ENCODE data around the gene OPN4.

DNA sequence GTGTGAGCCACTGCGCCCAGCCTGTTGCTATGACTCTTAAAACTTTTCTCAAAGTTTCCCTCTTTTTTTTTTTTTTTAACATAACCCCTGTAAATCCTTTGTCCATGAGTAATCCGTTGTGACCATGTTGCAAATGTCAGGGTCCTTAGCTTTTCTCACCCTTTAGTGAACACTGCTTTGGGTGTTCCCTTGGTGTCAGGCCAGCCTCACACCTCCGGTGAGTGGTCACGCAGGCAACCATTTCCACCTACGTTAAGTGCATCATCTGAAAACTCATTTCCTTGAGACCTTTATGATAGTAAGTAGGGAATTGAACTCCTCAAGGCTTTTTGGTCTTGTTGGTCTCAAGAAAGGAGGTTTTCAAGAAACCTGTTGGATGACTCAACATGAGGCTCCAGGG, 41.3 kb upstream of the OPN4 start:
- TF ChIP-seq, protein P1, sequence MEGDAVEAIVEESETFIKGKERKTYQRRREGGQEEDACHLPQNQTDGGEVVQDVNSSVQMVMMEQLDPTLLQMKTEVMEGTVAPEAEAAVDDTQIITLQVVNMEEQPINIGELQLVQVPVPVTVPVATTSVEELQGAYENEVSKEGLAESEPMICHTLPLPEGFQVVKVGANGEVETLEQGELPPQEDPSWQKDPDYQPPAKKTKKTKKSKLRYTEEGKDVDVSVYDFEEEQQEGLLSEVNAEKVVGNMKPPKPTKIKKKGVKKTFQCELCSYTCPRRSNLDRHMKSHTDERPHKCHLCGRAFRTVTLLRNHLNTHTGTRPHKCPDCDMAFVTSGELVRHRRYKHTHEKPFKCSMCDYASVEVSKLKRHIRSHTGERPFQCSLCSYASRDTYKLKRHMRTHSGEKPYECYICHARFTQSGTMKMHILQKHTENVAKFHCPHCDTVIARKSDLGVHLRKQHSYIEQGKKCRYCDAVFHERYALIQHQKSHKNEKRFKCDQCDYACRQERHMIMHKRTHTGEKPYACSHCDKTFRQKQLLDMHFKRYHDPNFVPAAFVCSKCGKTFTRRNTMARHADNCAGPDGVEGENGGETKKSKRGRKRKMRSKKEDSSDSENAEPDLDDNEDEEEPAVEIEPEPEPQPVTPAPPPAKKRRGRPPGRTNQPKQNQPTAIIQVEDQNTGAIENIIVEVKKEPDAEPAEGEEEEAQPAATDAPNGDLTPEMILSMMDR (IDR thresholded peaks at IDR 0.05; ENCODE audit: insufficient read depth, low read length, poor library complexity, severe bottlenecking), result no peak
- TF ChIP-seq EZH2phosphoT487 (conservative IDR thresholded peaks at IDR 0.05; ENCODE audit: low read length), result no peak
